DLD1 (cell line): ENCODE data around the gene RNF151.
"Not testable (repeated sequence)": the region's sequence is repeated elsewhere in the genome, so short reads cannot be mapped to it uniquely, and the experiment has no call there.

Source experiments
- in situ Hi-C: cut with HindIII; loops from 2 replicates; pipeline ENCODE4 v1.10.0; 2017; ENCODE audit warnings: low sequenced_read_pairs

RNF151 gene

DNA sequence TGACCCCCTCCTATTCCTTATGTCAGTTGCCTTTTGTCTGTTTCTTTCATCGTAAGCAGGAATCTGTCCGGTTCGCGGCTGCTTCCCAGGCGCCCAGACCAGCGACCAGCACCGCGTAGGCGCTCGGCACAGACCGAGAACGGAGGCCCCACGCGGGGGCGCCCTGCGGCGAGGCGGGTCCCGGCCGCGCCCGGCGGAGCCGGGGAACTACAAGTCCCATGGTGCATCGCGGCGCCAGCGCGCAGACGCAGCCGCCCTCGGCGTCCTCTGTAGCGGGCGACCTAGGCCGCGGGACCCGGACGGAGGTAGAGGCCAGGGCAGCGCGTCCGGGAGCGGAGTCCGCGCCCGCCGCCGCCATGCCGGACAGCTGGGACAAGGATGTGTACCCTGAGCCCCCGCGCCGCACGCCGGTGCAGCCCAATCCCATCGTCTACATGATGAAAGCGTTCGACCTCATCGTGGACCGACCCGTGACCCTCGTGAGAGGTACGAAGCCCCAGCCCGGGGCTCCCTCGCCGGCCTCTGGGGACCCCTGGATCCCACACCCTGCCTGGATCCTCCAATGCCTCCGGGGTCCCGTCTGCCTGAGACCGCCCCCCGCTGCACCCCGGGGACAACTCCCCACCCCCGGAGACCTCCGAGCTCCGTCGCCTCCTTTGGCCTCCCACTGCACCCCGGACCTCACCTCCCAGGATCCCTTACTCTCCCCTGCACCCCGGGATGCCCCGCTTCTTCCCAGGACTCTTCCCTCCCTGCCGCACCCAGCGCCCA, 7.2 kb upstream of the RNF151 start, which contains the start of gene NDUFB10:
Gene NDUFB10 (plus strand): TSS at position 270 of the 771 bp plus-strand sequence. CDS start 87 bp downstream, at position 357.
- in situ Hi-C loops = no loop called here

- in situ Hi-C loops = no loop called here
Measured at GRCh38 chr16:1960665-1961630, 5.7 kb upstream of the RNF151 start.

DNA sequence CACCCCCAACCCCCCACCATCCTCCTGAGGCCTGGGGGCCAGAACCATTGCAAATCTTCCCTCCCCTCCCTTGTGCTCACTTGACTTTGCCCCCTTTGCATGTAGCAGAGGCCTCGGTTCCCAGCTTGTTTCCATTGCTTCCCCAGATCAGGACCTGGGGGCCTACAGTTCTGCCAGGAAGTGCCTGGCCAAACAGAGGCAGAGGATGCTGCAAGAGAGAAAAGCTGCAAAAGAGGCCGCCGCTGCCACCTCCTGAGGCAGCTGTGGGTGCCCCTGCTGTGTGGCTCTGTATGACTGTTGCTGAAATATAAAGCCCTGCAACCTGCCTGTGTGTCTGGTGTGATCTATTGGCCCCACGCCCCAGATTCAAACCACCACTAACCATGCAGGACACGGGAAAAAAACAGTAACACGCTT, 5.0 kb upstream of the RNF151 start:
- in situ Hi-C loops = no loop called here

- in situ Hi-C loops = not testable (repeated sequence)
Measured at GRCh38 chr16:1962161-1963153, 4.2 kb upstream of the RNF151 start.

- in situ Hi-C loops = no loop called here
Measured at GRCh38 chr16:1963806-1964505, 2.7 kb upstream of the RNF151 start.

GRCh38 chr16:1964506-1965395, 1.9 kb upstream of the RNF151 start, which contains the start of gene RPS2:
Gene RPS2 (minus strand): TSS chr16:1964826. CDS start chr16:1964625, 201 bp downstream.
- in situ Hi-C loops = no loop called here

DNA sequence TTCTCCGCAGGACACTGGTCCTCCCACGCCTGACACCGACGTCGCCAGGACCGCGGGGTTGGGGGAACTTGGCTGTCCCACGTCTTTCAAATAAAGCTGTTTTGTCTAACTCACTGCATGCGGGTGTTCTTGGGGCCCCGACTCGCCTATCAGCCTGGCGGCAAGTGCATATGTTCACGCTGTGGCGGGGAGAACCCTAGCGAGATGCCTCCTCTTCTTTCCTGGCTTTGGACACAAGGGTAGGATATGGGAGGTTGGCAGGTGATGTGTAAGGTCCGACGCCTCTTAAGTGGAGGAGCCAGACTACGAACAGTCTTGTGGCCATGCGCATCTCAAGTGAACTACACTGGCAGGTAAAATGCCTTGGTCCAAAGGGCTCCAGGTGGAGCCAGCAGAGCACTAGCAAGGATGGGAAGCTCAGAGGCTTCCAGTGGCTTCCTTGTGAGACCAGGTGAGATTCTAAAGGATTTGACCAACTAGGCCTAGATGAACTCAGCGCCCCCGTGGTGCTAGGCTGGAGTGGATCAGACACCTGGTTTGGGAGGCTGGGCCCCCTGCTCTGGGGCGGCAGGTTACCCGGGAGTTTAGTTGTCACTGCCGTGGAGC, 1.2 kb upstream of the RNF151 start:
- in situ Hi-C loops = no loop called here

DNA sequence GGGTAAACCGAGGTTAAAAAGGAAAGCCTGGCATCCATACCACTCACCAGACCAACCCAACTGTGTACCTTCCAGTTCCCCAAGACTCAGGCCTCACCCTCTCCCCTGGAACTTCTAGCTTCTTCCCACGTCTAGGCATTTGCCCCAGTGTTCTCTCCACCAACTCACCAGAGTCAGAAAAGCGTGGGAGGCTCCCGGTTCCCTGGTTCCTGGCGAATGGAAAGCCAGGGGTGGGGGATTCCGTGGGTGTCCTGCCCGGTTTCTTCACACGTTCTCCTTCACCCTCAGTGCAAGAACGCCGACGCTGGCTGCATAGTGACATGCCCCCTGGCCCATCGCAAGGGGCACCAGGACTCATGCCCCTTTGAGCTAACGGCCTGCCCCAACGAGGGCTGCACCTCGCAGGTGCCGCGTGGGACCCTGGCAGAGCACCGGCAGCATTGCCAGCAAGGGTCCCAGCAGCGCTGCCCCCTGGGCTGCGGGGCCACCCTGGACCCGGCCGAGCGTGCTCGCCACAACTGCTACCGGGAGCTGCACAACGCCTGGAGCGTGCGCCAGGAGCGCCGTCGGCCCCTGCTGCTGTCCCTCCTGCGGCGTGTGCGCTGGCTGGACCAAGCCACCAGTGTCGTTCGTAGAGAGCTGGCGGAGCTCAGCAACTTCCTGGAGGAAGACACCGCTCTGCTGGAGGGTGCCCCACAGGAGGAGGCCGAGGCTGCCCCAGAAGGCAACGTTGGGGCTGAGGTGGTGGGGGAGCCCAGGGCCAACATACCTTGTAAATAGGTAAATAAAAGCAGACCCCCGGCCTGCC, 1.7 kb downstream of the RNF151 start:
- in situ Hi-C loops = no loop called here

DNA sequence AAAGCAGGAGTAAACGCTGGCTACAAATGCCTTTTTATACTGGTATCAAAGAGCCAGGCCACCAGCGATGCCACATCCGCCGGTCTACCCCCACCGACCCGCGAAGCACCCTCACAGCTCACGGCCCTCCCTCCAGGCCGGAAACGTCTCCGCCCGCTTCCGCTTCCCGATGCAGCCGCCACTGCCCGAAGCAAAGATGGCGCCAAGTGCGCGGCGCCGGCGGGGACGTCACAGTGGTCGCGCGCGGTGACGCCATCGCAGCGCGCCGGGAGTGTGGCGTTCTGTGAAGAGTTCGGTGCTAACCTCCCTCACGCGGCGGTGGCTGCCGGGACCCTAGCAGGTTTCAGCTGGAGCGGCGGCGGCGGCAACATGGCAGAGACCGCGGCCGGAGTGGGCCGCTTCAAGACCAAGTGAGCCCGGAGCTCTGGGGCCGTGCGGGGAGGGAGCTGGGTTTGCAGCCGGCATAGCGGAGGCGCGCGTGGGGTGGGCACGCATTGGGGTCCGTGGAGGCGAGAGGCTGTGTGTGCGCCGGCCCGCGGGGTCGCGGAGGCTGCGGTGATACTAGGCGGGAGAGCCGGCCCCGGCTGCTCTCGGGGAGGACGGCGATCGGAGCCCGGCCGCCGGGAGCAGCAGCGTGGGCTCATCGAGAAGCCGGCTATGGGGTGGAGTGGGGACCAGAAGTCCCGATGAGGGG, 5.3 kb downstream of the RNF151 start, which contains the start of gene TBL3:
Gene TBL3 (plus strand): TSS at position 258 of the 694 bp plus-strand sequence. CDS start 112 bp downstream, at position 370.
- in situ Hi-C loops = no loop called here

DNA sequence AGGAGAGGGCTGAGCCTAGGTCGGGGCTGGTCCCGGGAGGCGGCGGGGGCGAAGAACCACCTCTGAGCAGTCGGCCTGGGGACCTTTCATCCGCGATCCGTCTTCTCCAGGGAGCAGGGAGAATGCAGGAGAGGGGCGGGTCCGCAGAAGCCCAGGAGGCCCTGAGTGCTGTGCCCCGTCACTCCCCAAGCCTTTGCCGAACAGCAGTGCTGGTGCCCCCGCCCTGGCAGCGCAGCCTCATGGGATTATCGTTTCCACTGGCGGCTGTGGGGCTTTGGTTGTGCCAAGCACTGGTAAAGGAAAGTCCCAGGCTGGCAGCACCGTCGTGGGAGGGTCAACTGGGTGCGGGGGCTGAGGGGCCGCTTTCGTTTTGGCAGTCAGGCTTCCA, 5.8 kb downstream of the RNF151 start:
- in situ Hi-C loops = no loop called here

DNA sequence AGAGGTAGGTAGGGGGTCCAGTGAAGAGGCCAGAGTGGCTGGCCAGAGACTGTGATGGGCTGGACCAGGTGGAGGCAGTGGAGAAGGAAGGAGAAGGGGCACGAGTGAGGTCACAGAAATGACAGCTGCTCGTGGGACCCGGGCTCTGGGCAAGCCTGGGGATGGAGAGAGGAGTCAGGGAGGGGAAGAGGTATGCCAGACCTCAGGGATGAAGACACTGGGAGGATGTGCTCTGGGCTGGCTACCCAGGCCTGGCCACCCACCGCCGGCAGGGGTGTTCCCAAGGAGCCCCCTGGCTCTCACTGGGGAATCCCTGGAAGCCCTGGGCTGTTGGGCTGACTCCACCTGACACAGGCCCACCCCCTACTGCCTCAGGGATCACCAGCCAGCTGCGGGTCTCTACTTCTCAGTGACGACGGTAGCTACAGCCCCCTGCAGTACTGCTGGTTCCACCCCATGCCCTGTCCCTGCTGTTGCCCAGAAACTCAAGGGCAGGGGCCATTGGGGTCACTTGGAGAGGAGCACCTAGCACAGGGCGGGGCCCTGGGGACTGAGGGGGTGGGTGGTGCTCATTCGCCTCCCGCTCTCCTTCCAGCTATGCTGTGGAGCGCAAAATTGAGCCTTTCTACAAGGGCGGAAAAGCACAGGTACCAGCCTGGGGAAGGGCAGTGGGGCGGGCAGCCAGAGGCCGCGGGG, 7.0 kb downstream of the RNF151 start:
- in situ Hi-C loops = no loop called here

DNA sequence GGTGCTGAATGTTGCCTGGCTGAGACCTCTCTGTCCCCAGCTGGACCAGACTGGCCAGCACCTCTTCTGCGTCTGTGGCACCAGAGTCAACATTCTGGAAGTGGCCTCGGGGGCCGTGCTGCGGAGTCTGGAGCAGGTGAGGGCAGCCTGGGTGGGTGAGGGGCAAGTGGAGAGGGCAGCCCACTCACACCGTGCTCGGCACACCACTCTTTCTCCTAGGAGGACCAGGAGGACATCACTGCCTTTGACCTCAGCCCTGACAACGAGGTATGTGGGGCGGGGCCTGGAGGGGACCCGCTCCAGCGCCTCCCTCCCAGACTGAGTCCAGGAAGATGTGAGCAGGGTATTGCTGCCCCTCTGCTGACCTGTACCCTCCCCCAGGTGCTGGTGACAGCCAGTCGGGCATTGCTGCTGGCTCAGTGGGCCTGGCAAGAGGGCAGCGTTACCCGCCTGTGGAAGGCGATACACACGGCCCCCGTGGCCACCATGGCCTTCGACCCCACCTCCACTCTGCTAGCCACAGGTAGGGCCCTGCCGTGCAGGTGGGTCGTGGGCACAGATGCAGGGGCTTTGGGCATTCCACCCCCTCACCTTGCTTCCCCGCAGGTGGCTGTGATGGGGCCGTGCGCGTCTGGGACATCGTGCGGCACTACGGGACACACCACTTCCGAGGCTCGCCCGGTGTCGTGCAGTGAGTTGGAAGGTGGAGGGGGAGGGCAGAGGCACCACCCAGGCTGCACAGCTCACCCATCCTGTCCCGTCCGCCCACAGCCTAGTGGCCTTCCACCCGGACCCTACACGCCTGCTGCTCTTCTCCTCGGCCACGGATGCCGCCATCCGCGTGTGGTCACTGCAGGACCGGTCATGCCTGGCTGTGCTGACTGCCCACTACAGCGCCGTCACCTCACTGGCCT, 7.8 kb downstream of the RNF151 start:
- in situ Hi-C loops = no loop called here

DNA sequence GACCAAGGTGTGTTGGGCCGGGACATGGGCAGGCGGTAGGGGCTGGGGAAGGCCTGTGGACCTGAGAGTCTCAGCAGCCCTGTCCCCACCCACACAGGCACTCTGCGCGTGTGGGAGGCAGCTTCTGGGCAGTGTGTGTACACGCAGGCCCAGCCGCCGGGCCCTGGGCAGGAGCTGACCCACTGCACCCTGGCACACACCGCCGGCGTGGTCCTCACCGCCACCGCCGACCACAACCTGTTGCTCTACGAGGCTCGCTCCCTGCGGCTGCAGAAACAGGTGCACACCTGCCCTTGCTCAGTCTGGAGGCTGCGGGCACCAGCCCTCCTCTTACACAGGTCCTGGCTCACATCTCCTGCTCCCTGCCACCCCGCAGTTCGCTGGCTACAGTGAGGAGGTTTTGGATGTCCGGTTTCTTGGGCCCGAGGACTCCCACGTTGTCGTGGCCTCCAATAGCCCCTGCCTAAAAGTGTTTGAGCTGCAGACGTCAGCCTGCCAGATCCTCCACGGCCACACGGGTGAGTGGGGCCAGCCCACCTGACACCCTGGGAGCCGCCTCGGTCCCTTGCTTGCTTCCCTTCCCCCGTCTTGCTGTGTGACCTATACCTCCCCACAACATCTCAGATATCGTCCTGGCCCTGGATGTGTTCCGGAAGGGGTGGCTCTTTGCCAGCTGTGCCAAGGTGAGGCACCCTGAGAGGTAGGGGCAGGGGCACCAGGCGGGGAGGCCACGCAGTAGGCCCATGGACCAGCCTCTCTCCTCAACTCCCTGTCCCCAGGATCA, 9.0 kb downstream of the RNF151 start:
- in situ Hi-C loops = no loop called here

GRCh38 chr16:1976216-1976520, 9.5 kb downstream of the RNF151 start:
- in situ Hi-C loops = no loop called here
